Esophagus muscularis mucosa (tissue), 4 donors: Measurements from ENCODE around the gene CAMTA1.

Experiments
- EP300 ChIP-seq: sonication (generic); formaldehyde crosslinking; IDR thresholded peaks from one replicate; pipeline ENCODE4 v1.6.1; 2017; ENCODE audit warnings: antibody characterized with exemption
- POLR2A ChIP-seq: fragments of 450-650 bp; IDR thresholded peaks from one replicate; pipeline ENCODE4 v1.6.1; 2017; ENCODE audit warnings: antibody characterized with exemption, moderate library complexity, mild to moderate bottlenecking, low read depth
- TF ChIP-seq, protein P1 (sequence below), 3 experiments: fragments of 200-600 bp in 2 of 3; fragments of 450-650 bp in 1 of 3; sonication (generic) in 2 of 3; IDR thresholded peaks; one replicate each; pipeline ENCODE4 v1.5.1; 2017 to 2019; ENCODE audit warnings: antibody characterized with exemption in 3 of 3, mild to moderate bottlenecking in 2 of 3, moderate library complexity in 1 of 3

DNA sequence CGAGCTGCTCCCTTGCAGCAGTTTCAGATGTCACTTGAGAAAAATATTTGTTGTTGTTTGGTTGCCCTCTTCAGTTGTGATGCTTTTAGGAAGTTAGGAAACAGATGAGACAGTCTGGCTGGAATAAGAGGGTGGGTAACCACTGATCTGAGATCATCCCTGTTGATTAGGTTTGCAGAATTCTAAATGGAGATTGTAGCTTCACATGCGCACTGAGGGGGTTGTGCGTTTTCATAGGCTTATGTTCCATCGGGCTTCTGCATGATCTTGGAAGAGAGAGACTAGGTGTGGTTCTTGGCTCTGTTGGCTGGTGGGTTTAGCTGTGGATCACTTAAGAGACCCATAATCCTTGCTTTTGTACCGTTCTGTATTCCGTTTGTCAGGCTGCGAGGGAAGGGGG is 108.1 kb downstream of the CAMTA1 start:
- TF ChIP-seq, protein P1, sequence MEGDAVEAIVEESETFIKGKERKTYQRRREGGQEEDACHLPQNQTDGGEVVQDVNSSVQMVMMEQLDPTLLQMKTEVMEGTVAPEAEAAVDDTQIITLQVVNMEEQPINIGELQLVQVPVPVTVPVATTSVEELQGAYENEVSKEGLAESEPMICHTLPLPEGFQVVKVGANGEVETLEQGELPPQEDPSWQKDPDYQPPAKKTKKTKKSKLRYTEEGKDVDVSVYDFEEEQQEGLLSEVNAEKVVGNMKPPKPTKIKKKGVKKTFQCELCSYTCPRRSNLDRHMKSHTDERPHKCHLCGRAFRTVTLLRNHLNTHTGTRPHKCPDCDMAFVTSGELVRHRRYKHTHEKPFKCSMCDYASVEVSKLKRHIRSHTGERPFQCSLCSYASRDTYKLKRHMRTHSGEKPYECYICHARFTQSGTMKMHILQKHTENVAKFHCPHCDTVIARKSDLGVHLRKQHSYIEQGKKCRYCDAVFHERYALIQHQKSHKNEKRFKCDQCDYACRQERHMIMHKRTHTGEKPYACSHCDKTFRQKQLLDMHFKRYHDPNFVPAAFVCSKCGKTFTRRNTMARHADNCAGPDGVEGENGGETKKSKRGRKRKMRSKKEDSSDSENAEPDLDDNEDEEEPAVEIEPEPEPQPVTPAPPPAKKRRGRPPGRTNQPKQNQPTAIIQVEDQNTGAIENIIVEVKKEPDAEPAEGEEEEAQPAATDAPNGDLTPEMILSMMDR (IDR thresholded peaks at IDR 0.05), result no peak
- TF ChIP-seq EP300, result no peak
- no peak for TF ChIP-seq POLR2A
